Measurements from ENCODE around the gene SP7. TPM values are rescaled to one million over a fixed set of nuclear protein-coding genes. Genes with fewer than 3 reads are reported as not detected.

SP7 gene
- total RNA-seq, 1 donor from 2014 or later = not detected

Other genes with a start within 250 kb of the SP7 start
- 2.2 and 16.6 TPM in 2 replicates for gene IGFBP6, start 238.7 kb downstream of the SP7 start, total RNA-seq
- not detected in 2 replicates for gene SOAT2, start 232.9 kb downstream of the SP7 start, total RNA-seq
- 9.6 and 12.1 TPM in 2 replicates for gene ZNF740, start 155.6 kb downstream of the SP7 start, total RNA-seq
- 2.6 and 6.0 TPM in 2 replicates for gene CSAD, start 155.4 kb downstream of the SP7 start, total RNA-seq
- not detected in 2 replicates for gene ITGB7, start 129.1 kb downstream of the SP7 start, total RNA-seq
- gene RARG, start 104.1 kb downstream of the SP7 start, total RNA-seq = 5.2 and 10.9 TPM in 2 replicates
- 0.99 and 3.7 TPM in 2 replicates for gene ESPL1, start 68.1 kb downstream of the SP7 start, total RNA-seq
- 412 and 577 TPM in 2 replicates for gene PFDN5, start 40.8 kb downstream of the SP7 start, total RNA-seq
- gene MYG1, start 36.7 kb downstream of the SP7 start, total RNA-seq = 31.6 and 35.9 TPM in 2 replicates
- 23.8 and 24.6 TPM in 2 replicates for gene AAAS, start 14.7 kb downstream of the SP7 start, total RNA-seq
- gene SP1, start 43.8 kb upstream of the SP7 start, total RNA-seq = 21.4 and 26.8 TPM in 2 replicates
- gene AMHR2, start 87.5 kb upstream of the SP7 start, total RNA-seq = not detected in 2 replicates
- 14.1 and 17.9 TPM in 2 replicates for gene PRR13, start 105.4 kb upstream of the SP7 start, total RNA-seq
- 299 TPM in 2 replicates for gene PCBP2, start 115.7 kb upstream of the SP7 start, total RNA-seq
- gene MAP3K12, start 163.1 kb upstream of the SP7 start, total RNA-seq = 2.4 and 5.7 TPM in 2 replicates
- gene TARBP2, start 164.9 kb upstream of the SP7 start, total RNA-seq = 33.1 and 36.1 TPM in 2 replicates
- not detected in 2 replicates for gene NPFF, start 171.1 kb upstream of the SP7 start, total RNA-seq

All from lung microvascular endothelial cell (primary cell).